Measurements from ENCODE around the gene FOXD2.
A peak's percentile ranks its signal among the peaks of the same experiment; 100 is the strongest.

FOXD2 gene

DNA sequence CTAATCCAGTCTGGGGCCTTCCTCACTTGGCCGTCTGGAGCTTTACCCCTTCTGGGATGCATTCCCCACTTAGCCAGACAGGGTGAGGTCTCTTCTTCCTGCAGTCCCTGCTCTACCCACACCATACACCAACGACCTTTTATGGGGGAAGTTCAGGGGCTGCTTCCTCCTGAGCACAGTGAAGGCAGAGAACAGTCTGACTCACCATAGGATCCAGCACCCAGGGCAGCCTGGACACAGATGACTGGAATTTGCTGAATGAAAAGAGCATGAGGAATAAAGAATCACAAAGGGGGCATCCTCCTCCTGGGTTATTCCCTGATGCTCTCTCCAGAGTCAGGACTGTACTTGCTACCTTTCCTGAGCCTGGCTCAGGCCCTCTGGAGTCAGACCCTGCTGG lies 26.4 kb upstream of the FOXD2 start (continued):
- no peak for TF ChIP-seq ZBTB21 (tag by site-specific recombination; IDR thresholded peaks at IDR 0.05)
- no peak for TF ChIP-seq IKZF3 (tag by site-specific recombination; IDR thresholded peaks at IDR 0.05)

DNA sequence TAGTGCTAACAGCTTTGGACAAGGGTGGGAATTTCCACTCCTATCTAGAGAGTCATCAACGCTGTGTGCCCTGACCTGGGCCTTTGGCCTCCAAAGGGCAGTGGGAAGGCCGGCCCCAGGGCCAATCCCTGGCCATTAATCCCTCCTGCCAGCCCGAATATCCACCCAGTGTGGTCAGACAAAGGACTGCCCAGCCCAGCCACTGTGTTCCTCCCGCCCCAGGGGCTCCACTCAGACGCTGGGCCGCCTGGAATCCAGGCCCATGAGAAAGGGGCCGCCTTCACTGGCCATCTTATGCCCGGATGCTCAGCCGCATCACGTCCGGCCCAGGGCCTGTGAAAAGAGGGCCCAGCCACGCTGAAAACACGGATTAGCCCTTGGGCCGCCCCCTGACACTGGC lies 25.4 kb upstream of the FOXD2 start:
- no peak for TF ChIP-seq GLIS1 (tag by site-specific recombination; IDR thresholded peaks at IDR 0.05)
- no peak for TF ChIP-seq SCRT1 (tag by site-specific recombination; IDR thresholded peaks at IDR 0.05; ENCODE audit: borderline replicate concordance)
- no peak for TF ChIP-seq ZNF791 (tag by site-specific recombination; IDR thresholded peaks at IDR 0.05)
- no peak for TF ChIP-seq ZNF660 (tag by site-specific recombination; IDR thresholded peaks at IDR 0.05)
- TF ChIP-seq ZNF223 (tag by site-specific recombination; IDR thresholded peaks at IDR 0.05): no peak
- TF ChIP-seq, protein P1, sequence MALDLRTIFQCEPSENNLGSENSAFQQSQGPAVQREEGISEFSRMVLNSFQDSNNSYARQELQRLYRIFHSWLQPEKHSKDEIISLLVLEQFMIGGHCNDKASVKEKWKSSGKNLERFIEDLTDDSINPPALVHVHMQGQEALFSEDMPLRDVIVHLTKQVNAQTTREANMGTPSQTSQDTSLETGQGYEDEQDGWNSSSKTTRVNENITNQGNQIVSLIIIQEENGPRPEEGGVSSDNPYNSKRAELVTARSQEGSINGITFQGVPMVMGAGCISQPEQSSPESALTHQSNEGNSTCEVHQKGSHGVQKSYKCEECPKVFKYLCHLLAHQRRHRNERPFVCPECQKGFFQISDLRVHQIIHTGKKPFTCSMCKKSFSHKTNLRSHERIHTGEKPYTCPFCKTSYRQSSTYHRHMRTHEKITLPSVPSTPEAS (tag by site-specific recombination; IDR thresholded peaks at IDR 0.05): no peak
- Histone ChIP-seq H3K27ac (ENCODE audit: extremely low read depth, low read depth, low read length) (no peak overlapping the region), H3K9me3 (ENCODE audit: control insufficient read depth, insufficient read depth, low read depth, low read length) (no peaks in the 10 kb centered on the region), H3K36me3 (ENCODE audit: control insufficient read depth in 2 of 2, insufficient read depth in 1 of 2, low read length in 2 of 2) (no peaks in the 10 kb centered on the region), H3K4me1 (ENCODE audit: control insufficient read depth, insufficient read depth, low read length) (no peaks in the 10 kb centered on the region), H3K4me3 (ENCODE audit: low read depth, low read length) (no peak overlapping the region)
- ChIA-PET CTCF (interaction anchor here (0.6 to 2.4 kb wide), 2 partner anchors 21 to 23 kb away, joined by 5 to 8 read pairs; no protein-coding TSS in a partner anchor), POLR2A (interaction anchor here (0.9 kb wide), 1 partner anchor 25 kb away, joined by 3 read pairs; the partner anchor contains the start of gene FOXD2)

DNA sequence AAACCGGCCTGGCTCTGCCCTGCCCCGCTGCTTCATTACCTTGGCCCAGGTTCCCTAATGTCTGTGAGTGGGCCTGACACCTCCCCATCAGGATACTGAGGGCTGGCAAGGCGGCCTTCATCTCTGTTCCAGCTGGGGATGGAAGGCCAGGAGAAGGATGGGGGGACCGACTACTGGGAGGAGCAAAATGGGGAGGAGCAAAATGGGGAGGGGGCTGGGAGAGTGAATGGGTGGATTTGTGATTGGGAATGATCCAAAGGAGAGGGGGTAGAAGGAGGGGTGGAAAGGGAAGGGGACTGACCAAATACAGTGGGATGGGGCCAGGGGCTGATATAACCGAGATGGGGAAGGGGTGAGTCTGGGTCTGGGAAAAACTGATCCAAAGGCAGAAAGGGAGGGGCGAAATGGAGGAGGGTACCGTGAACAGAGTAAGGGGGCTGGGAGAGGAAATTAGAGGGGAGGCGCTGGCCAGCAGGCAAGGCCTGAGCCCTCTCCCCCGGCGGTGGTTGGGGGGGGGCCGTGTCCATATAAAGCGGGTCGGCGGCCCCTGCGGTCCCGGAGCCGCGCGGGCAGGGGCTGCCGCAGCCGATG lies 22.0 kb upstream of the FOXD2 start, which contains the start of gene FOXE3:
Gene FOXE3, plus strand, starts transcription at position 558 of the 591 bp plus-strand sequence. Its CDS starts 31 bp downstream, at position 589.
- ChIA-PET CTCF (interaction anchor here (0.8 to 1.6 kb wide), 3 partner anchors 8 to 26 kb away, joined by 3 to 13 read pairs (median 4); no protein-coding TSS in a partner anchor), POLR2A (no interaction called here)
- Histone ChIP-seq H3K9me3 (ENCODE audit: control insufficient read depth, insufficient read depth, low read depth, low read length) (no peaks in the 10 kb centered on the region), H3K4me3 (ENCODE audit: low read depth, low read length) (peak within 1 kb of the TSS; percentile 10; the same call in 1 of the 2 replicates), H3K27ac (ENCODE audit: extremely low read depth, low read depth, low read length) (no peak within 1 kb of the TSS), H3K36me3 (ENCODE audit: control insufficient read depth in 2 of 2, insufficient read depth in 1 of 2, low read length in 2 of 2) (no peaks in the 10 kb centered on the region), H3K4me1 (ENCODE audit: control insufficient read depth, insufficient read depth, low read length) (no peaks in the 10 kb centered on the region)
- TF ChIP-seq ZFHX2 (tag by site-specific recombination; conservative IDR thresholded peaks at IDR 0.05) (no peak), ZBTB17 (tag by site-specific recombination; IDR thresholded peaks at IDR 0.05) (no peak), ZSCAN23 (tag by site-specific recombination; IDR thresholded peaks at IDR 0.05) (no peak), ZNF175 (tag by site-specific recombination; IDR thresholded peaks at IDR 0.05) (no peak), MEIS1 (CRISPR knock-in tag; IDR thresholded peaks at IDR 0.05; ENCODE audit: borderline replicate concordance) (no peak), ZNF777 (tag by site-specific recombination; IDR thresholded peaks at IDR 0.05; ENCODE audit: borderline replicate concordance) (no peak), ZNF830 (tag by site-specific recombination; IDR thresholded peaks at IDR 0.05; ENCODE audit: low read depth) (no peak), ZNF19 (tag by site-specific recombination; IDR thresholded peaks at IDR 0.05; ENCODE audit: low read depth) (no peak)
- TF ChIP-seq, protein P2, sequence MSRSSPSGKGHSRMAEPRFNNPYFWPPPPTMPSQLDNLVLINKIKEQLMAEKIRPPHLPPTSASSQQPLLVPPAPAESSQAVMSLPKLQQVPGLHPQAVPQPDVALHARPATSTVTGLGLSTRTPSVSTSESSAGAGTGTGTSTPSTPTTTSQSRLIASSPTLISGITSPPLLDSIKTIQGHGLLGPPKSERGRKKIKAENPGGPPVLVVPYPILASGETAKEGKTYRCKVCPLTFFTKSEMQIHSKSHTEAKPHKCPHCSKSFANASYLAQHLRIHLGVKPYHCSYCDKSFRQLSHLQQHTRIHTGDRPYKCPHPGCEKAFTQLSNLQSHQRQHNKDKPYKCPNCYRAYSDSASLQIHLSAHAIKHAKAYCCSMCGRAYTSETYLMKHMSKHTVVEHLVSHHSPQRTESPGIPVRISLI (tag by site-specific recombination; IDR thresholded peaks at IDR 0.05): no peak
- TF ChIP-seq, protein P3, sequence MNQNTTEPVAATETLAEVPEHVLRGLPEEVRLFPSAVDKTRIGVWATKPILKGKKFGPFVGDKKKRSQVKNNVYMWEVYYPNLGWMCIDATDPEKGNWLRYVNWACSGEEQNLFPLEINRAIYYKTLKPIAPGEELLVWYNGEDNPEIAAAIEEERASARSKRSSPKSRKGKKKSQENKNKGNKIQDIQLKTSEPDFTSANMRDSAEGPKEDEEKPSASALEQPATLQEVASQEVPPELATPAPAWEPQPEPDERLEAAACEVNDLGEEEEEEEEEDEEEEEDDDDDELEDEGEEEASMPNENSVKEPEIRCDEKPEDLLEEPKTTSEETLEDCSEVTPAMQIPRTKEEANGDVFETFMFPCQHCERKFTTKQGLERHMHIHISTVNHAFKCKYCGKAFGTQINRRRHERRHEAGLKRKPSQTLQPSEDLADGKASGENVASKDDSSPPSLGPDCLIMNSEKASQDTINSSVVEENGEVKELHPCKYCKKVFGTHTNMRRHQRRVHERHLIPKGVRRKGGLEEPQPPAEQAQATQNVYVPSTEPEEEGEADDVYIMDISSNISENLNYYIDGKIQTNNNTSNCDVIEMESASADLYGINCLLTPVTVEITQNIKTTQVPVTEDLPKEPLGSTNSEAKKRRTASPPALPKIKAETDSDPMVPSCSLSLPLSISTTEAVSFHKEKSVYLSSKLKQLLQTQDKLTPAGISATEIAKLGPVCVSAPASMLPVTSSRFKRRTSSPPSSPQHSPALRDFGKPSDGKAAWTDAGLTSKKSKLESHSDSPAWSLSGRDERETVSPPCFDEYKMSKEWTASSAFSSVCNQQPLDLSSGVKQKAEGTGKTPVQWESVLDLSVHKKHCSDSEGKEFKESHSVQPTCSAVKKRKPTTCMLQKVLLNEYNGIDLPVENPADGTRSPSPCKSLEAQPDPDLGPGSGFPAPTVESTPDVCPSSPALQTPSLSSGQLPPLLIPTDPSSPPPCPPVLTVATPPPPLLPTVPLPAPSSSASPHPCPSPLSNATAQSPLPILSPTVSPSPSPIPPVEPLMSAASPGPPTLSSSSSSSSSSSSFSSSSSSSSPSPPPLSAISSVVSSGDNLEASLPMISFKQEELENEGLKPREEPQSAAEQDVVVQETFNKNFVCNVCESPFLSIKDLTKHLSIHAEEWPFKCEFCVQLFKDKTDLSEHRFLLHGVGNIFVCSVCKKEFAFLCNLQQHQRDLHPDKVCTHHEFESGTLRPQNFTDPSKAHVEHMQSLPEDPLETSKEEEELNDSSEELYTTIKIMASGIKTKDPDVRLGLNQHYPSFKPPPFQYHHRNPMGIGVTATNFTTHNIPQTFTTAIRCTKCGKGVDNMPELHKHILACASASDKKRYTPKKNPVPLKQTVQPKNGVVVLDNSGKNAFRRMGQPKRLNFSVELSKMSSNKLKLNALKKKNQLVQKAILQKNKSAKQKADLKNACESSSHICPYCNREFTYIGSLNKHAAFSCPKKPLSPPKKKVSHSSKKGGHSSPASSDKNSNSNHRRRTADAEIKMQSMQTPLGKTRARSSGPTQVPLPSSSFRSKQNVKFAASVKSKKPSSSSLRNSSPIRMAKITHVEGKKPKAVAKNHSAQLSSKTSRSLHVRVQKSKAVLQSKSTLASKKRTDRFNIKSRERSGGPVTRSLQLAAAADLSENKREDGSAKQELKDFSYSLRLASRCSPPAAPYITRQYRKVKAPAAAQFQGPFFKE (tag by site-specific recombination; IDR thresholded peaks at IDR 0.05; ENCODE audit: borderline replicate concordance): no peak
- TF ChIP-seq, protein P4, sequence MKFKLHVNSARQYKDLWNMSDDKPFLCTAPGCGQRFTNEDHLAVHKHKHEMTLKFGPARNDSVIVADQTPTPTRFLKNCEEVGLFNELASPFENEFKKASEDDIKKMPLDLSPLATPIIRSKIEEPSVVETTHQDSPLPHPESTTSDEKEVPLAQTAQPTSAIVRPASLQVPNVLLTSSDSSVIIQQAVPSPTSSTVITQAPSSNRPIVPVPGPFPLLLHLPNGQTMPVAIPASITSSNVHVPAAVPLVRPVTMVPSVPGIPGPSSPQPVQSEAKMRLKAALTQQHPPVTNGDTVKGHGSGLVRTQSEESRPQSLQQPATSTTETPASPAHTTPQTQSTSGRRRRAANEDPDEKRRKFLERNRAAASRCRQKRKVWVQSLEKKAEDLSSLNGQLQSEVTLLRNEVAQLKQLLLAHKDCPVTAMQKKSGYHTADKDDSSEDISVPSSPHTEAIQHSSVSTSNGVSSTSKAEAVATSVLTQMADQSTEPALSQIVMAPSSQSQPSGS (tag by site-specific recombination; IDR thresholded peaks at IDR 0.05; ENCODE audit: low read depth): no peak
- TF ChIP-seq, protein P5, sequence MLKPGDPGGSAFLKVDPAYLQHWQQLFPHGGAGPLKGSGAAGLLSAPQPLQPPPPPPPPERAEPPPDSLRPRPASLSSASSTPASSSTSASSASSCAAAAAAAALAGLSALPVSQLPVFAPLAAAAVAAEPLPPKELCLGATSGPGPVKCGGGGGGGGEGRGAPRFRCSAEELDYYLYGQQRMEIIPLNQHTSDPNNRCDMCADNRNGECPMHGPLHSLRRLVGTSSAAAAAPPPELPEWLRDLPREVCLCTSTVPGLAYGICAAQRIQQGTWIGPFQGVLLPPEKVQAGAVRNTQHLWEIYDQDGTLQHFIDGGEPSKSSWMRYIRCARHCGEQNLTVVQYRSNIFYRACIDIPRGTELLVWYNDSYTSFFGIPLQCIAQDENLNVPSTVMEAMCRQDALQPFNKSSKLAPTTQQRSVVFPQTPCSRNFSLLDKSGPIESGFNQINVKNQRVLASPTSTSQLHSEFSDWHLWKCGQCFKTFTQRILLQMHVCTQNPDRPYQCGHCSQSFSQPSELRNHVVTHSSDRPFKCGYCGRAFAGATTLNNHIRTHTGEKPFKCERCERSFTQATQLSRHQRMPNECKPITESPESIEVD (tag by site-specific recombination; IDR thresholded peaks at IDR 0.05): no peak
